ENCODE measurements around the gene DNM2.

DNM2 gene

GRCh38 chr19:10768936-10769335, 51.1 kb downstream of the DNM2 start:
- ChIA-PET CTCF (interaction anchor here (0.8 to 1.7 kb wide), 5 partner anchors 9 to 52 kb away, joined by 3 to 10 read pairs (median 3); partner anchors contain the start of gene DNM2), POLR2A (no interaction called here)
- Histone ChIP-seq H3K36me3 (ENCODE audit: control insufficient read depth in 4 of 4, insufficient read depth in 4 of 4, low read length in 3 of 4) (peaks cover 9 to 49% (median 25%) of the 10 kb centered on the region in 4 experiments), H3K4me1 (ENCODE audit: control extremely low read depth in 1 of 4, control insufficient read depth in 4 of 4, insufficient read depth in 4 of 4, low read length in 3 of 4) (no peaks in the 10 kb centered on the region), H3K4me3 (ENCODE audit: control insufficient read depth in 1 of 7, extremely low read depth in 1 of 7, insufficient read depth in 4 of 7, low read depth in 2 of 7, low read length in 6 of 7) (no peak overlapping the region), H3K9me3 (ENCODE audit: control extremely low read depth in 1 of 5, control insufficient read depth in 4 of 5, insufficient read depth in 2 of 5, low read depth in 1 of 5, low read length in 4 of 5) (no peaks in the 10 kb centered on the region), H3K27ac (ENCODE audit: insufficient read depth in 1 of 2, low read depth in 1 of 2, low read length in 2 of 2, poor library complexity in 1 of 2, severe bottlenecking in 2 of 2) (no peak overlapping the region), H3K27me3 (replicated peaks in 2 of 5; ENCODE audit: control insufficient read depth in 4 of 5, insufficient read depth in 5 of 5, low read length in 4 of 5) (no peaks in the 10 kb centered on the region)
- WGBS (ENCODE audit: insufficient coverage) = 90% methylated on average over 6 of the region's 6 CpGs
- no peak for DNase-seq

DNA sequence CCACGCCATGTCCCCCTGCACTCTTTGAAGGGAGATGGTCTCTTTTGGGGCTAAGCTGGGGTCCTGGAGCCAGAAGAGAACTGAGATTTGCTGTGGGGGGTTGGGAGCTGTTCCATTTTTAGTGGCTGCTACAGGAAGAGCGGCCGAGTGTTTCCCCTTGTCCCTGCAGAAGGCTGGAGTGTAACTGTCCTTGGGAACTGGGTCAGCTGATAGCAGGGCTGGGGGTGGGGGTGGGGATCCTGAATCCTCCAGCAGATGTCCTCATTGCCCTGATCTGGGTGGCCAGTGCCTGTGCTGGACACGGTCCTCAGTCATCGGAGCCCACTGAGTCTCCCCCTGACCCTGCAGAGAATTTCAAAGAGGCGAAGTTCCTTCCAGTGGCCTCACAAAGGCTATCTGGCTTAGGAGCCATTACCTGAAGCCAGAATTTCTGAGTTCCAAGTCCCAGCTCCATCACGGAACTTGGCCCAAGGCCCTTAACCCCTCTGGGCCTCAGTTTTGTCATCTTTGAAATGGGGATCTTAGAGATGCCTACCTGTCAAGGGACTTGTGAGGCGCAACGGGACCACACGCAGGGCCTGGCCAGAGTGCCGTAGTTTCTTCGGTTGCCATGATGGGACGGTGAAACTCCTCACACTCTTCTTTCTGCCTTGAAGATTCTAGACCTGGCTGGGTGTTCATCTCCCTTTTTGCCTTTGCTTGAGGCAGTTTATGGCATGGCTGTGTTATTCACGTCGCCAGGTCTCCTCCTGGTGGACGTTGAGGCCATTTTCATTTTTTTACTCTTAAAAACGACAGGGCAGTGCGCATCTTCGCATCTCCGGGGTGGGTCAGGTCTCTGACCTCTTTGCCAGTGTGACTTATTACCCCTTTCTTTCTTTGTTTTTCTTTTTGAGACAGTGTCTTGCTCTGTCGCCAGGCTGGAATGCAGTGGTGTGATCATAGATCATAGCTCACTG, 51.9 kb downstream of the DNM2 start:
- peak in 2 of 3 donors; percentile 39 to 50 for DNase-seq
- no peak overlapping the region for H3K4me3 ChIP-seq (ENCODE audit: control insufficient read depth in 1 of 7, extremely low read depth in 1 of 7, insufficient read depth in 4 of 7, low read depth in 2 of 7, low read length in 6 of 7)
- H3K9me3 ChIP-seq (ENCODE audit: control extremely low read depth in 1 of 5, control insufficient read depth in 4 of 5, insufficient read depth in 2 of 5, low read depth in 1 of 5, low read length in 4 of 5) = no peaks in the 10 kb centered on the region
- H3K4me1 ChIP-seq (ENCODE audit: control extremely low read depth in 1 of 4, control insufficient read depth in 4 of 4, insufficient read depth in 4 of 4, low read length in 3 of 4) = no peaks in the 10 kb centered on the region
- H3K27me3 ChIP-seq (replicated peaks in 2 of 5; ENCODE audit: control insufficient read depth in 4 of 5, insufficient read depth in 5 of 5, low read length in 4 of 5) = no peaks in the 10 kb centered on the region
- no peak overlapping the region for H3K27ac ChIP-seq (ENCODE audit: insufficient read depth in 1 of 2, low read depth in 1 of 2, low read length in 2 of 2, poor library complexity in 1 of 2, severe bottlenecking in 2 of 2)
- peaks cover 9 to 46% (median 25%) of the 10 kb centered on the region in 4 experiments for H3K36me3 ChIP-seq (ENCODE audit: control insufficient read depth in 4 of 4, insufficient read depth in 4 of 4, low read length in 3 of 4)
- ChIA-PET POLR2A (no interaction called here), CTCF (interaction anchor here (1.2 to 1.7 kb wide), 5 partner anchors 10 to 53 kb away, joined by 3 to 10 read pairs (median 5); partner anchors contain the start of gene DNM2)
- WGBS (ENCODE audit: insufficient coverage) = 88% methylated on average over 20 of the region's 21 CpGs

DNA sequence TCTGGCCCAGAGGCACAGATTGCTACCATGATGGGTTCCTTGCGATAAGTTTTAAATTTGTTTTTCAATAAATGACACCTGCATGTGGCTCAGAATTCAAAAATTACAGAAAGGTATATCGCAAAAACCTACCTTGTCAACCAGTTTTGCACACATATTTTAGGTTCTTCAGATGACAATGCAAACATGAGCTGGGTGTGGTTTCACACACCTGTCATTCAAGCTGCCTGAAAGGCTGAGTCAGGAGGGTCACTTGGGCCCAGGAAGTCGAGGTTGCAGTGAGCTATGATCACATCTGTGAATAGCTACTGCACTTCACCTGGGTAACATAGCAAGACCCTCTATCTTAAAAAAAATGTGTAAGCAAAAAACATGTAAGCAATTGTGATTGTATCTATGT, 56.1 kb downstream of the DNM2 start:
- Histone ChIP-seq H3K4me1 (ENCODE audit: control extremely low read depth in 1 of 4, control insufficient read depth in 4 of 4, insufficient read depth in 4 of 4, low read length in 3 of 4) (peaks cover 0 to 20% (median 14%) of the 10 kb centered on the region in 4 experiments), H3K9me3 (ENCODE audit: control extremely low read depth in 1 of 5, control insufficient read depth in 4 of 5, insufficient read depth in 2 of 5, low read depth in 1 of 5, low read length in 4 of 5) (no peaks in the 10 kb centered on the region), H3K36me3 (ENCODE audit: control insufficient read depth in 4 of 4, insufficient read depth in 4 of 4, low read length in 3 of 4) (peaks cover 17 to 52% (median 35%) of the 10 kb centered on the region in 4 experiments), H3K4me3 (ENCODE audit: control insufficient read depth in 1 of 7, extremely low read depth in 1 of 7, insufficient read depth in 4 of 7, low read depth in 2 of 7, low read length in 6 of 7) (no peak overlapping the region), H3K27ac (ENCODE audit: insufficient read depth in 1 of 2, low read depth in 1 of 2, low read length in 2 of 2, poor library complexity in 1 of 2, severe bottlenecking in 2 of 2) (no peak overlapping the region), H3K27me3 (replicated peaks in 2 of 5; ENCODE audit: control insufficient read depth in 4 of 5, insufficient read depth in 5 of 5, low read length in 4 of 5) (no peaks in the 10 kb centered on the region)
- WGBS (ENCODE audit: insufficient coverage) = 100% methylated on average over 1 of the region's 3 CpGs
- ChIA-PET POLR2A (no interaction called here), CTCF (interaction anchor here (0.6 to 1.7 kb wide), 2 partner anchors 90 to 124 kb away, joined by 3 read pairs; no protein-coding TSS in a partner anchor)
- DNase-seq = no peak

DNA sequence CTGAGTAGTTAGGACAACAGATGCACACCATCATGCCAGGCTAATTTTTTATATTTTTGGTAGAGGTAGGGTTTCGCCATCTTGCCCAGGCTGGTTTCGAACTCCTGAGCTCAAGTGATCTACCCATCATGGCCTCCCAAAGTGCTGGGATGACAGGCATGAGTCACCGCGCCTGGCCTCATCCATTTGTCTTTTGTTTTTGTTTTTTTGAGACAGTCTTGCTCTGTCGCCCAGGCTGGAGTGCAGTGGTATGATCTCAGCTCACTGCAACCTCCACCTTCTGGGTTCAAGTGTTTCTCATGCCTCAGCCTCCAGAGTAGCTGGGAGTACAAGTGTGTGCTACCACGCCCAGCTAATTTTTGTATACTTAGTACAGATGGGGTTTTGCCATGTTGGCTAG, 57.0 kb downstream of the DNM2 start:
- Histone ChIP-seq H3K9me3 (ENCODE audit: control extremely low read depth in 1 of 5, control insufficient read depth in 4 of 5, insufficient read depth in 2 of 5, low read depth in 1 of 5, low read length in 4 of 5) (no peaks in the 10 kb centered on the region), H3K4me1 (ENCODE audit: control extremely low read depth in 1 of 4, control insufficient read depth in 4 of 4, insufficient read depth in 4 of 4, low read length in 3 of 4) (peaks cover 0 to 26% (median 17%) of the 10 kb centered on the region in 4 experiments), H3K4me3 (ENCODE audit: control insufficient read depth in 1 of 7, extremely low read depth in 1 of 7, insufficient read depth in 4 of 7, low read depth in 2 of 7, low read length in 6 of 7) (no peak overlapping the region), H3K36me3 (ENCODE audit: control insufficient read depth in 4 of 4, insufficient read depth in 4 of 4, low read length in 3 of 4) (peaks cover 14 to 50% (median 38%) of the 10 kb centered on the region in 4 experiments), H3K27me3 (replicated peaks in 2 of 5; ENCODE audit: control insufficient read depth in 4 of 5, insufficient read depth in 5 of 5, low read length in 4 of 5) (no peaks in the 10 kb centered on the region), H3K27ac (ENCODE audit: insufficient read depth in 1 of 2, low read depth in 1 of 2, low read length in 2 of 2, poor library complexity in 1 of 2, severe bottlenecking in 2 of 2) (no peak overlapping the region)
- DNase-seq = no peak
- POLR2A ChIA-PET = interaction anchor here (0.7 kb wide), 1 partner anchor 183 kb away, joined by 4 read pairs; no protein-coding TSS in a partner anchor
- WGBS (ENCODE audit: insufficient coverage) = 100% methylated on average over 2 of the region's 6 CpGs
- CTCF ChIA-PET = interaction anchor here (1.7 kb wide), 1 partner anchor 89 kb away, joined by 3 read pairs; no protein-coding TSS in a partner anchor

DNA sequence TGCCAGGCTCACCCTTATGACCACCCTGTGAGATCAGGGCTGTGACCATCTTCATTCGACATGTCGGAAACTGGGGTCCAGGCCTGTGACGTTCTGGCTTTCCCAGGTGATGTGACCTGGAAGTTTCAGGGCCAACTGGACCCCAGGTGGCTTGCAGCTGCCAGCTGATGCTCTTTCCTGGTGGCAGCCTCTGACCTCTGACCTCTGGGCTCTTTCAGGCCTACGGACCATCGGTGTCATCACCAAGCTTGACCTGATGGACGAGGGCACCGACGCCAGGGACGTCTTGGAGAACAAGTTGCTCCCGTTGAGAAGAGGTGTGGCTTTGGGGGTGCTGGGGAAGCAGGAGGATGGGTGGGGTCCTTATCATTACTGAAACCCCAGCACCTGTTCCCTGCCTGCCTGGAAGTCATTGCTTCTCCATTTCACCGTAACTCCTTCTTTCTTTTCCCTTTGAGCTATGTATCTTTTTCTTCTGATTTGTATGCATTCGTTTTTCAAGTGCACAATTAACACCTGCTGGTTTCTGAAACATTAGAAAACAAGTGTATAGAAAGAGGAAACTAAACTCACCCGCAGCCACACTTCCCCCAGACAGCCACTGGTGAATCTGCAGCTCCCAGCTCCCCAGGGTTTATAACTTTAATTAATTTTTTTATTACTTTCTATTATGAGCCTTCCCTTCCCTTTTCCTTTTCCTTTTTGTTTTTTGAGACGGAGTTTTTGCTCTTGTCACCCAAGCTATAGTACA, 59.2 kb downstream of the DNM2 start:
- ChIA-PET POLR2A (no interaction called here), CTCF (interaction anchor here (1.1 to 1.8 kb wide), 3 partner anchors 8 to 44 kb away, joined by 3 to 4 read pairs (median 3); no protein-coding TSS in a partner anchor)
- peak overlapping the region in 2 of 7 experiments; percentile 7 to 12 for H3K4me3 ChIP-seq (ENCODE audit: control insufficient read depth in 1 of 7, extremely low read depth in 1 of 7, insufficient read depth in 4 of 7, low read depth in 2 of 7, low read length in 6 of 7)
- peaks cover 12 to 63% (median 53%) of the 10 kb centered on the region in 4 experiments for H3K36me3 ChIP-seq (ENCODE audit: control insufficient read depth in 4 of 4, insufficient read depth in 4 of 4, low read length in 3 of 4)
- H3K4me1 ChIP-seq (ENCODE audit: control extremely low read depth in 1 of 4, control insufficient read depth in 4 of 4, insufficient read depth in 4 of 4, low read length in 3 of 4) = peaks cover 2 to 40% (median 24%) of the 10 kb centered on the region in 4 experiments
- 76% methylated on average over 8 of the region's 14 CpGs for WGBS (ENCODE audit: insufficient coverage)
- no peaks in the 10 kb centered on the region for H3K9me3 ChIP-seq (ENCODE audit: control extremely low read depth in 1 of 5, control insufficient read depth in 4 of 5, insufficient read depth in 2 of 5, low read depth in 1 of 5, low read length in 4 of 5)
- no peaks in the 10 kb centered on the region for H3K27me3 ChIP-seq (replicated peaks in 2 of 5; ENCODE audit: control insufficient read depth in 4 of 5, insufficient read depth in 5 of 5, low read length in 4 of 5)
- peak overlapping the region in 1 of 2 experiments; percentile 45 for H3K27ac ChIP-seq (ENCODE audit: insufficient read depth in 1 of 2, low read depth in 1 of 2, low read length in 2 of 2, poor library complexity in 1 of 2, severe bottlenecking in 2 of 2)
- peak in 2 of 3 donors; percentile 65 to 66 for DNase-seq

GRCh38 chr19:10780368-10780767, 62.5 kb downstream of the DNM2 start:
- DNase-seq = peak; percentile 24 to 57 (median 56)
- Histone ChIP-seq H3K4me3 (ENCODE audit: control insufficient read depth in 1 of 7, extremely low read depth in 1 of 7, insufficient read depth in 4 of 7, low read depth in 2 of 7, low read length in 6 of 7) (no peak overlapping the region), H3K9me3 (ENCODE audit: control extremely low read depth in 1 of 5, control insufficient read depth in 4 of 5, insufficient read depth in 2 of 5, low read depth in 1 of 5, low read length in 4 of 5) (no peaks in the 10 kb centered on the region), H3K27me3 (replicated peaks in 2 of 5; ENCODE audit: control insufficient read depth in 4 of 5, insufficient read depth in 5 of 5, low read length in 4 of 5) (no peaks in the 10 kb centered on the region), H3K27ac (ENCODE audit: insufficient read depth in 1 of 2, low read depth in 1 of 2, low read length in 2 of 2, poor library complexity in 1 of 2, severe bottlenecking in 2 of 2) (peak overlapping the region in 1 of 2 experiments; percentile 14), H3K36me3 (ENCODE audit: control insufficient read depth in 4 of 4, insufficient read depth in 4 of 4, low read length in 3 of 4) (peaks cover 9 to 64% (median 50%) of the 10 kb centered on the region in 4 experiments), H3K4me1 (ENCODE audit: control extremely low read depth in 1 of 4, control insufficient read depth in 4 of 4, insufficient read depth in 4 of 4, low read length in 3 of 4) (peaks cover 3 to 53% (median 33%) of the 10 kb centered on the region in 4 experiments)
- CTCF ChIA-PET = interaction anchor here (1.3 to 1.7 kb wide), 2 partner anchors 10 to 64 kb away, joined by 4 to 5 read pairs; no protein-coding TSS in a partner anchor
- WGBS (ENCODE audit: insufficient coverage) = 54% methylated on average over 6 of the region's 6 CpGs
- POLR2A ChIA-PET = no interaction called here
